GM23248 (cell line): ENCODE data around the gene HOXA10.

Experiments
- EZH2 ChIP-seq: fragments of 200-600 bp; sonication (generic); IDR thresholded peaks from 2 replicates; pipeline ENCODE4 v1.6.1; 2018; ENCODE audit warnings: antibody characterized with exemption, mild to moderate bottlenecking; ENCODE audit not compliant: insufficient read depth, poor library complexity, severe bottlenecking
- EZH2phosphoT487 ChIP-seq: fragments of 200-600 bp; sonication (generic); IDR thresholded peaks from 2 replicates; pipeline ENCODE4 v1.6.1; 2018; ENCODE audit warnings: antibody characterized with exemption, moderate library complexity, mild to moderate bottlenecking, low read depth; ENCODE audit not compliant: insufficient read depth

GRCh38 chr7:27212497-27213432 is 38.6 kb upstream of the HOXA10 start:
- no peak for TF ChIP-seq EZH2
- no peak for TF ChIP-seq EZH2phosphoT487
